SK-N-SH treated with all-trans-retinoic acid at 6 μM for 48 hours (cell line): Measurements from ENCODE around the gene CCDC197.

ENCODE experiments used
- ESRRG ChIP-seq: fragments of 250-450 bp; sonication (Bioruptor Pico); IDR thresholded peaks from 2 replicates; pipeline ENCODE4 v1.6.1; 2021; ENCODE audit warnings: mild to moderate bottlenecking
- RARB ChIP-seq: fragments of 250-450 bp; sonication (Bioruptor Pico); IDR thresholded peaks from 2 replicates; pipeline ENCODE4 v1.8.0; 2021; ENCODE audit warnings: mild to moderate bottlenecking, moderate library complexity
- TCF4 ChIP-seq: fragments of 250-450 bp; sonication (Bioruptor Pico); IDR thresholded peaks from 2 replicates; pipeline ENCODE4 v1.8.0; 2021; ENCODE audit warnings: mild to moderate bottlenecking, moderate library complexity, borderline replicate concordance
- TOX ChIP-seq: fragments of 250-450 bp; sonication (Bioruptor Pico); IDR thresholded peaks from 2 replicates; pipeline ENCODE4 v1.8.0; 2021; ENCODE audit warnings: mild to moderate bottlenecking, moderate library complexity, borderline replicate concordance
- TF ChIP-seq, protein P1 (sequence below): fragments of 250-450 bp; sonication (Bioruptor Pico); IDR thresholded peaks from 2 replicates; pipeline ENCODE4 v1.8.0; 2020; ENCODE audit warnings: mild to moderate bottlenecking, moderate library complexity, borderline replicate concordance
- TF ChIP-seq, protein P2 (sequence below): fragments of 250-450 bp; sonication (Bioruptor Pico); IDR thresholded peaks from 2 replicates; pipeline ENCODE4 v1.5.1; 2021; ENCODE audit warnings: mild to moderate bottlenecking, moderate library complexity

DNA sequence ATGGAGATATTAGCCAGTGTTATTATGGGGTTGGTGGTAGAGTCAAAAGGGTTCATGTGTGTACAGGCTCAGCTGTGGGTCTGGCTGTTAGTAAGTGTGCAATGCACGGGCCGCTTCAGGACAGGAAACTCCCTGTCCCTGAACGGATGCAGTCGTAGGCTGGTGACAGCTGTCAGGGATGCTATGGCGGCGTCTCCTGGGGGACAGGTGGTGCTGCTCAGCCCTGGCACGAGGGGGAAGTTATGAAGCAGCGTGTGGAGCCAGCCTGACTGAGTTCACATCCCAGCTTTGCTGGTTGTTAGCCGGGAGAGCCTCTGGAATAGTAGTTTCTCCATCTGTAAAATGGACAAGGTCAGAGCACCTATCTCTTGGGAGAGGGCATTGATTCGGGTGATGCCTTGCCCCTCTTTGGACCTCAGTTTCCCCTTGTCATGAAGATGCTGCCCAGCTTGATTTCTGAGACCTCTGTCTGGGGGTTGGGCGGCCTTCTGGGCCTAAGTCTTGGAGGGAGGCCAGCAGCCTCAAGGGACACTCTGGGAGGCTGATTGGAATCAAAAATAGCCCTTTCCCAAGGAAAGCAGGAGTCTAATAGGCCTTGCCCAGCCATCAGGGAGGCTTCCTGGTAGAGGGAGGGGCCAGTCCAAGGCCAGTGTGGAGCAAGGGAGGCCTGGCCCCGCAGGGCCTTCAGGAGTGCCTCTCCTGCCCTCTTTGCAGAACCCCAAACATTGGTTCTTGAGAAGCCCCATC lies 27.8 kb upstream of the CCDC197 start:
- TF ChIP-seq RARB (no peak), TCF4 (no peak), TOX (CRISPR knock-in tag) (no peak), ESRRG (CRISPR knock-in tag) (no peak)
- TF ChIP-seq, protein P1, sequence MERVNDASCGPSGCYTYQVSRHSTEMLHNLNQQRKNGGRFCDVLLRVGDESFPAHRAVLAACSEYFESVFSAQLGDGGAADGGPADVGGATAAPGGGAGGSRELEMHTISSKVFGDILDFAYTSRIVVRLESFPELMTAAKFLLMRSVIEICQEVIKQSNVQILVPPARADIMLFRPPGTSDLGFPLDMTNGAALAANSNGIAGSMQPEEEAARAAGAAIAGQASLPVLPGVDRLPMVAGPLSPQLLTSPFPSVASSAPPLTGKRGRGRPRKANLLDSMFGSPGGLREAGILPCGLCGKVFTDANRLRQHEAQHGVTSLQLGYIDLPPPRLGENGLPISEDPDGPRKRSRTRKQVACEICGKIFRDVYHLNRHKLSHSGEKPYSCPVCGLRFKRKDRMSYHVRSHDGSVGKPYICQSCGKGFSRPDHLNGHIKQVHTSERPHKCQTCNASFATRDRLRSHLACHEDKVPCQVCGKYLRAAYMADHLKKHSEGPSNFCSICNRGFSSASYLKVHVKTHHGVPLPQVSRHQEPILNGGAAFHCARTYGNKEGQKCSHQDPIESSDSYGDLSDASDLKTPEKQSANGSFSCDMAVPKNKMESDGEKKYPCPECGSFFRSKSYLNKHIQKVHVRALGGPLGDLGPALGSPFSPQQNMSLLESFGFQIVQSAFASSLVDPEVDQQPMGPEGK = no peak
- TF ChIP-seq, protein P2, sequence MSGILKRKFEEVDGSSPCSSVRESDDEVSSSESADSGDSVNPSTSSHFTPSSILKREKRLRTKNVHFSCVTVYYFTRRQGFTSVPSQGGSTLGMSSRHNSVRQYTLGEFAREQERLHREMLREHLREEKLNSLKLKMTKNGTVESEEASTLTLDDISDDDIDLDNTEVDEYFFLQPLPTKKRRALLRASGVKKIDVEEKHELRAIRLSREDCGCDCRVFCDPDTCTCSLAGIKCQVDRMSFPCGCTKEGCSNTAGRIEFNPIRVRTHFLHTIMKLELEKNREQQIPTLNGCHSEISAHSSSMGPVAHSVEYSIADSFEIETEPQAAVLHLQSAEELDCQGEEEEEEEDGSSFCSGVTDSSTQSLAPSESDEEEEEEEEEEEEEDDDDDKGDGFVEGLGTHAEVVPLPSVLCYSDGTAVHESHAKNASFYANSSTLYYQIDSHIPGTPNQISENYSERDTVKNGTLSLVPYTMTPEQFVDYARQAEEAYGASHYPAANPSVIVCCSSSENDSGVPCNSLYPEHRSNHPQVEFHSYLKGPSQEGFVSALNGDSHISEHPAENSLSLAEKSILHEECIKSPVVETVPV (CRISPR knock-in tag) = no peak
